ENCODE data around the gene IVL. TPM values are rescaled to one million over a fixed set of nuclear protein-coding genes. Genes with fewer than 3 reads are reported as not detected.

IVL gene
- total RNA-seq, 2 experiments from 2014 or later = not detected

DNA sequence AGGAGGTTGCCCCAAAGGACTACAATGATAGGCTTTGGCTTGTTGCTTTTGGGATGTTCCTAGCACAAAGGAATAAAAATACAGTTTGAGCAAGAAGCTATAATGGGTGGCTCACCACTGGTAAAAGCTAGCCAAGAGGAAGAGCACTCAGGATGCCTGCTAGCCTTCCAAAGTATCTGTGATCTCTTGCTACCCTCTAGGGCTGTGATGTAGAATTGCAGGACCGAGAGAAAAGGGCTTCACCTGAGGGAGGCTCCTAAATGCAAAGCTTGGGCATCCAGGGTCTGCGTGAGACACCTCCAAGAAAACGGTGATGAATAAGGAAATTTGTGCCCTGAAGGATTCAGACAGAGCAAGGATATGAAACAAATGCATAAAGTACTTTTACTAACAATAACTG, 17.7 kb downstream of the IVL start:
- TF ChIP-seq, protein P1, sequence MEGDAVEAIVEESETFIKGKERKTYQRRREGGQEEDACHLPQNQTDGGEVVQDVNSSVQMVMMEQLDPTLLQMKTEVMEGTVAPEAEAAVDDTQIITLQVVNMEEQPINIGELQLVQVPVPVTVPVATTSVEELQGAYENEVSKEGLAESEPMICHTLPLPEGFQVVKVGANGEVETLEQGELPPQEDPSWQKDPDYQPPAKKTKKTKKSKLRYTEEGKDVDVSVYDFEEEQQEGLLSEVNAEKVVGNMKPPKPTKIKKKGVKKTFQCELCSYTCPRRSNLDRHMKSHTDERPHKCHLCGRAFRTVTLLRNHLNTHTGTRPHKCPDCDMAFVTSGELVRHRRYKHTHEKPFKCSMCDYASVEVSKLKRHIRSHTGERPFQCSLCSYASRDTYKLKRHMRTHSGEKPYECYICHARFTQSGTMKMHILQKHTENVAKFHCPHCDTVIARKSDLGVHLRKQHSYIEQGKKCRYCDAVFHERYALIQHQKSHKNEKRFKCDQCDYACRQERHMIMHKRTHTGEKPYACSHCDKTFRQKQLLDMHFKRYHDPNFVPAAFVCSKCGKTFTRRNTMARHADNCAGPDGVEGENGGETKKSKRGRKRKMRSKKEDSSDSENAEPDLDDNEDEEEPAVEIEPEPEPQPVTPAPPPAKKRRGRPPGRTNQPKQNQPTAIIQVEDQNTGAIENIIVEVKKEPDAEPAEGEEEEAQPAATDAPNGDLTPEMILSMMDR (IDR thresholded peaks at IDR 0.05) = no peak
- H3K4me3 Mint-ChIP-seq = no peak overlapping the region
- intact Hi-C loops (cut with DNase I, micrococcal nuclease) = no loop called here
- ChIA-PET POLR2A (no interaction called here), CTCF (no interaction called here)
- H3K4me1 ChIP-seq (ENCODE audit: insufficient read depth, low read length) = no peaks in the 10 kb centered on the region
- H3K27me3 Mint-ChIP-seq = peaks cover 53% of the 10 kb centered on the region
- H3K27ac Mint-ChIP-seq = no peak overlapping the region
- peaks cover 4% of the 10 kb centered on the region in 2 experiments for H3K27me3 ChIP-seq (ENCODE audit: control insufficient read depth in 1 of 2, insufficient read depth in 2 of 2, low read length in 2 of 2)
- no peak overlapping the region for H3K4me3 ChIP-seq (ENCODE audit: low read length)
- no peaks in the 10 kb centered on the region for H3K9me3 Mint-ChIP-seq
- no peak overlapping the region for H3K27ac ChIP-seq (ENCODE audit: low read depth in 1 of 2, low read length in 2 of 2)
- no peaks in the 10 kb centered on the region for H3K36me3 ChIP-seq (ENCODE audit: insufficient read depth, low read length)
- no peaks in the 10 kb centered on the region for H3K4me1 Mint-ChIP-seq (ENCODE audit: low read depth)
- H3K9me3 ChIP-seq (ENCODE audit: control insufficient read depth in 1 of 2, insufficient read depth in 1 of 2, low read length in 2 of 2) = no peaks in the 10 kb centered on the region
- no peaks in the 10 kb centered on the region for H3K36me3 Mint-ChIP-seq (ENCODE audit: low read depth)
- DNase-seq = no peak
- ATAC-seq (ENCODE audit: poor library complexity) = no peak

DNA sequence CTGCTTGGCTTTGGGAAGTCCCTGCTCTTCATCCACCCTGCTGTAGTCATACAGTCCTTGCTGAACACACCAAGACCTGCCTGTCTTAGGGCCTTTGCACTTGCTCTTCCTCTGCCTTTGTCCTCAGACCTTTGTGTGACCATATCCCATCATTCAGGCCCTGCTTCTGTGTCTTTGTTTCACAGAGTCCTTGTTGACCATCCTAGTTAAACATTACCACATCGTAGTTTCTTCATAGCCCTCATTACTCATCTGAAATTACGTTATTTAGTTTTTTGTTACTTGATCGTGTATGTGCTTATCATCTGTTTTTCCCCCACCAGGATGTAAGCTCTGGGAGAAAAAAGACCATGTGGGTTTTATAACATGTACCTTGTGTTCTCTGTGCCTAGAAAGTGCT, 20.3 kb downstream of the IVL start:
- intact Hi-C loops (cut with DNase I, micrococcal nuclease) = no loop called here
- no peaks in the 10 kb centered on the region for H3K9me3 Mint-ChIP-seq
- DNase-seq (no peak), ATAC-seq (ENCODE audit: poor library complexity) (no peak)
- TF ChIP-seq, protein P1 (IDR thresholded peaks at IDR 0.05) = no peak
- no peaks in the 10 kb centered on the region for H3K4me1 Mint-ChIP-seq (ENCODE audit: low read depth)
- H3K36me3 ChIP-seq (ENCODE audit: insufficient read depth, low read length) = no peaks in the 10 kb centered on the region
- H3K27me3 Mint-ChIP-seq = peaks cover 52% of the 10 kb centered on the region
- ChIA-PET CTCF (no interaction called here), POLR2A (no interaction called here)
- no peaks in the 10 kb centered on the region for H3K36me3 Mint-ChIP-seq (ENCODE audit: low read depth)
- H3K9me3 ChIP-seq (ENCODE audit: control insufficient read depth in 1 of 2, insufficient read depth in 1 of 2, low read length in 2 of 2) = no peaks in the 10 kb centered on the region
- no peak overlapping the region for H3K4me3 ChIP-seq (ENCODE audit: low read length)
- H3K27ac Mint-ChIP-seq = no peak overlapping the region
- H3K4me1 ChIP-seq (ENCODE audit: insufficient read depth, low read length) = no peaks in the 10 kb centered on the region
- no peak overlapping the region for H3K4me3 Mint-ChIP-seq
- no peak overlapping the region for H3K27ac ChIP-seq (ENCODE audit: low read depth in 1 of 2, low read length in 2 of 2)
- peaks cover 0 to 6% of the 10 kb centered on the region in 2 experiments for H3K27me3 ChIP-seq (ENCODE audit: control insufficient read depth in 1 of 2, insufficient read depth in 2 of 2, low read length in 2 of 2)

DNA sequence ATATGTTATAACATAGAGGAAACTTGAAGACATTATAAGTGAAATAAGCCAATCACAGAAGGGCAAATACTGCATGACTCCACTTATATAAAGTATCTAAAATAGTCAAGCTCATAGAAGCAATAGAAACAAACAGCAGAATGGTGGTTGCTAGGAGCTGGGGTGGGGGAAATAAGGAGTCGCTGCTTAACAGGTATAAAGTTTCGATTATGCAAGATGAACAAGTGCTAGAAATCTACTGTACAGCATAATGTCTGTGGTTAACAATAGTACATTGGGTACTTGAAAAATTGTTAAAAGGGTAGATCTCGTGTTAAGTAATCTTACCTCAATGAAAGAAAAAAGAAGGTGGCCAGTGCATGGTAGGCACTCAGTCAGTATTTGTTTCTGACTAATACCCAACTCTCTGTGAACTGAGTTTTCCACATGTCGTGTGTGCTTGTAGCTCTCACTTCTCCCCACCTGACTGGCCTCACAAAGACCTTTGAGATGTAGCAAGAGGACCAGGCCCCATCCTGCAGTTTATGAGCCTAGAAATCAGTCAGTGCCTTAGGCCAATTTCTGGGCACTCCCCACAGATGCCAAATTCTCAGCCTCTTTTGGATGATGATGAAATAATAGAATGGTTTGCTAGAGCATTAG, 23.9 kb downstream of the IVL start:
- POLR2A ChIA-PET = no interaction called here
- CTCF ChIA-PET = no interaction called here
- Mint-ChIP-seq H3K27ac (no peak overlapping the region), H3K36me3 (ENCODE audit: low read depth) (no peaks in the 10 kb centered on the region), H3K4me3 (no peak overlapping the region), H3K9me3 (no peaks in the 10 kb centered on the region), H3K4me1 (ENCODE audit: low read depth) (no peaks in the 10 kb centered on the region), H3K27me3 (peaks cover 58% of the 10 kb centered on the region)
- H3K9me3 ChIP-seq (ENCODE audit: control insufficient read depth in 1 of 2, insufficient read depth in 1 of 2, low read length in 2 of 2) = no peaks in the 10 kb centered on the region
- no peaks in the 10 kb centered on the region for H3K36me3 ChIP-seq (ENCODE audit: insufficient read depth, low read length)
- H3K27me3 ChIP-seq (ENCODE audit: control insufficient read depth in 1 of 2, insufficient read depth in 2 of 2, low read length in 2 of 2) = peaks cover 2 to 8% of the 10 kb centered on the region in 2 experiments
- H3K4me3 ChIP-seq (ENCODE audit: low read length) = no peak overlapping the region
- TF ChIP-seq, protein P1 (IDR thresholded peaks at IDR 0.05) = no peak
- intact Hi-C loops (cut with DNase I, micrococcal nuclease) = no loop called here
- no peaks in the 10 kb centered on the region for H3K4me1 ChIP-seq (ENCODE audit: insufficient read depth, low read length)
- H3K27ac ChIP-seq (ENCODE audit: low read depth in 1 of 2, low read length in 2 of 2) = no peak overlapping the region
- ATAC-seq (ENCODE audit: poor library complexity) (no peak), DNase-seq (no peak)
